Measurements from ENCODE around the gene ARHGEF12. TPM values are rescaled to one million over a fixed set of nuclear protein-coding genes. Genes with fewer than 3 reads are reported as not detected.

ARHGEF12 gene
- total RNA-seq, 2 experiments from 2014 or later: 3.6 TPM

- Histone ChIP-seq H3K27ac (ENCODE audit: low read depth in 1 of 2, low read length in 2 of 2) (no peak overlapping the region), H3K36me3 (ENCODE audit: insufficient read depth, low read length) (no peaks in the 10 kb centered on the region), H3K27me3 (ENCODE audit: control insufficient read depth in 1 of 2, insufficient read depth in 2 of 2, low read length in 2 of 2) (peaks cover 0 to 6% of the 10 kb centered on the region in 2 experiments), H3K4me1 (ENCODE audit: insufficient read depth, low read length) (no peaks in the 10 kb centered on the region), H3K4me3 (ENCODE audit: low read length) (no peak overlapping the region), H3K9me3 (ENCODE audit: control insufficient read depth in 1 of 2, insufficient read depth in 1 of 2, low read length in 2 of 2) (peaks cover 0 to 7% of the 10 kb centered on the region in 2 experiments)
- intact Hi-C loops (cut with DNase I, micrococcal nuclease): no loop called here
- Mint-ChIP-seq H3K27ac (no peak overlapping the region), H3K4me1 (ENCODE audit: low read depth) (no peaks in the 10 kb centered on the region), H3K27me3 (peaks cover 39% of the 10 kb centered on the region), H3K36me3 (ENCODE audit: low read depth) (no peaks in the 10 kb centered on the region), H3K9me3 (no peaks in the 10 kb centered on the region), H3K4me3 (no peak overlapping the region)
- ChIA-PET CTCF (no interaction called here), POLR2A (no interaction called here)
- no peak for ATAC-seq (ENCODE audit: poor library complexity)
- TF ChIP-seq CTCF (IDR thresholded peaks at IDR 0.05): no peak
- no peak for DNase-seq
Observed at GRCh38 chr11:120523196-120523595, 187.0 kb downstream of the ARHGEF12 start.

GRCh38 chr11:120524536-120525085 is 188.4 kb downstream of the ARHGEF12 start:
- Histone ChIP-seq H3K36me3 (ENCODE audit: insufficient read depth, low read length) (no peaks in the 10 kb centered on the region), H3K9me3 (ENCODE audit: control insufficient read depth in 1 of 2, insufficient read depth in 1 of 2, low read length in 2 of 2) (peaks cover 0 to 12% of the 10 kb centered on the region in 2 experiments), H3K4me1 (ENCODE audit: insufficient read depth, low read length) (no peaks in the 10 kb centered on the region), H3K27ac (ENCODE audit: low read depth in 1 of 2, low read length in 2 of 2) (no peak overlapping the region), H3K27me3 (ENCODE audit: control insufficient read depth in 1 of 2, insufficient read depth in 2 of 2, low read length in 2 of 2) (peaks cover 0 to 6% of the 10 kb centered on the region in 2 experiments), H3K4me3 (ENCODE audit: low read length) (no peak overlapping the region)
- no peaks in the 10 kb centered on the region for H3K36me3 Mint-ChIP-seq (ENCODE audit: low read depth)
- peaks cover 48% of the 10 kb centered on the region for H3K27me3 Mint-ChIP-seq
- no peak for DNase-seq
- intact Hi-C loops (cut with DNase I, micrococcal nuclease): no loop called here
- no peaks in the 10 kb centered on the region for H3K9me3 Mint-ChIP-seq
- H3K27ac Mint-ChIP-seq: no peak overlapping the region
- no peak for TF ChIP-seq CTCF (IDR thresholded peaks at IDR 0.05)
- CTCF ChIA-PET: no interaction called here
- POLR2A ChIA-PET: interaction anchor here (0.7 kb wide), 1 partner anchor 46 kb away, joined by 3 read pairs; no protein-coding TSS in a partner anchor
- H3K4me3 Mint-ChIP-seq: no peak overlapping the region
- H3K4me1 Mint-ChIP-seq (ENCODE audit: low read depth): no peaks in the 10 kb centered on the region
- ATAC-seq (ENCODE audit: poor library complexity): no peak

- Histone ChIP-seq H3K27me3 (ENCODE audit: control insufficient read depth in 1 of 2, insufficient read depth in 2 of 2, low read length in 2 of 2) (peaks cover 0 to 6% of the 10 kb centered on the region in 2 experiments), H3K36me3 (ENCODE audit: insufficient read depth, low read length) (no peaks in the 10 kb centered on the region), H3K4me1 (ENCODE audit: insufficient read depth, low read length) (no peaks in the 10 kb centered on the region), H3K9me3 (ENCODE audit: control insufficient read depth in 1 of 2, insufficient read depth in 1 of 2, low read length in 2 of 2) (peaks cover 0 to 12% of the 10 kb centered on the region in 2 experiments), H3K27ac (ENCODE audit: low read depth in 1 of 2, low read length in 2 of 2) (no peak overlapping the region), H3K4me3 (ENCODE audit: low read length) (no peak overlapping the region)
- no peak for TF ChIP-seq CTCF (IDR thresholded peaks at IDR 0.05)
- H3K27me3 Mint-ChIP-seq: peaks cover 54% of the 10 kb centered on the region
- CTCF ChIA-PET: no interaction called here
- H3K4me1 Mint-ChIP-seq (ENCODE audit: low read depth): no peaks in the 10 kb centered on the region
- no peak overlapping the region for H3K27ac Mint-ChIP-seq
- no peak for DNase-seq
- no peaks in the 10 kb centered on the region for H3K36me3 Mint-ChIP-seq (ENCODE audit: low read depth)
- no peaks in the 10 kb centered on the region for H3K9me3 Mint-ChIP-seq
- intact Hi-C loops (cut with DNase I, micrococcal nuclease): no loop called here
- no peak overlapping the region for H3K4me3 Mint-ChIP-seq
- POLR2A ChIA-PET: no interaction called here
- ATAC-seq (ENCODE audit: poor library complexity): no peak
Observed at GRCh38 chr11:120525261-120526171, 189.3 kb downstream of the ARHGEF12 start.

All from CD4-positive, alpha-beta T cell (primary cell).